Heart left ventricle (tissue), 16 donors: ENCODE results near the gene ALG13. TPM values are rescaled to one million over a fixed set of nuclear protein-coding genes. Genes with fewer than 3 reads are reported as not detected.

Experiments
- ATAC-seq, 4 donors: fragments of 200-7000 bp; cut with Tn5 transposase; one replicate each; pipeline ENCODE4 v1.9.1; 2020 to 2022; ENCODE audit warnings: moderate library complexity in 4 of 4, mild to moderate bottlenecking in 3 of 4, moderate number of reproducible peaks in 1 of 4
- DNase-seq, 5 donors: peaks; one replicate each; pipeline ENCODE4 v3.0.0-alpha.2; 2020
- H3K27ac ChIP-seq, 12 donors: fragments of 200-600 bp; sonication (generic) in 4 of 12; one replicate each; pipeline versions ENCODE4 v1.5.0 to v1.8.0; 2016 to 2022; ENCODE audit warnings: mild to moderate bottlenecking in 2 of 12
- H3K27me3 ChIP-seq, 9 donors: fragments of 200-600 bp; sonication (generic) in 2 of 9; one replicate each; pipeline versions ENCODE4 v1.5.1 to v1.8.0; 2016 to 2022; ENCODE audit warnings: mild to moderate bottlenecking in 3 of 9
- H3K36me3 ChIP-seq, 9 donors: fragments of 200-600 bp; sonication (generic) in 2 of 9; one replicate each; pipeline versions ENCODE4 v1.5.0 to v1.8.0; 2018 to 2022; ENCODE audit warnings: mild to moderate bottlenecking in 2 of 9
- H3K4me1 ChIP-seq, 12 donors: fragments of 200-600 bp; sonication (generic) in 4 of 12; one replicate each; pipeline versions ENCODE4 v1.5.0 to v1.8.0; 2016 to 2022; ENCODE audit warnings: mild to moderate bottlenecking in 3 of 12
- H3K4me3 ChIP-seq, 12 donors: fragments of 200-600 bp; sonication (generic) in 4 of 12; one replicate each; pipeline versions ENCODE4 v1.5.0 to v1.8.0; 2017 to 2022; ENCODE audit warnings: mild to moderate bottlenecking in 9 of 12, moderate library complexity in 4 of 12
- H3K9me3 ChIP-seq, 12 donors: fragments of 200-600 bp; sonication (generic) in 4 of 12; one replicate each; pipeline versions ENCODE4 v1.5.0 to v1.8.0; 2016 to 2022; ENCODE audit warnings: mild to moderate bottlenecking in 1 of 12
- CTCF ChIP-seq, 12 donors: fragments of 200-600 bp; sonication (generic) in 4 of 12; IDR thresholded peaks; one replicate each; pipeline versions ENCODE4 v1.5.0 to v1.8.0; 2018 to 2022; ENCODE audit warnings: antibody characterized with exemption in 12 of 12, mild to moderate bottlenecking in 5 of 12
- POLR2A ChIP-seq, 2 donors: fragments of 450-650 bp; IDR thresholded peaks; one replicate each; pipeline ENCODE4 v1.6.1; 2017; ENCODE audit warnings: antibody characterized with exemption in 2 of 2, mild to moderate bottlenecking in 2 of 2, moderate library complexity in 2 of 2
- WGBS, 4 donors: extraction: QIAGEN DNeasy Blood & Tissue Kit in 2 of 4; methylation state at CpG; one replicate each; pipeline versions ENCODE4 v1.1.5 to v1.1.7; 2013 to 2018; 5-methylcytosine and 5-hydroxymethylcytosine counted together
- intact Hi-C, 10 donors: fragments of 100-400 bp; cut with DNase I; formaldehyde crosslinking; loops; one replicate each; pipeline versions ENCODE4 v1.11.1 to v1.14.2; 2022
- polyA plus RNA-seq, 2 donors: library from polyadenylated mRNA; stranded (reverse); fragments of 200-250 nt; gene quantifications; one replicate each; pipeline ENCODE4 v1.2.3, GENCODE V29; 2013
- total RNA-seq, 9 donors: library from RNA; depleted of rRNA in 2 of 9; stranded (reverse); fragments of >200 nt in 2 of 9; fragmentation: NEBNext Ultra II Directional in 3 of 9; extraction: Animal tissue kit (Norgen Biotek cat#: 25700) in 3 of 9; gene quantifications; one replicate each; pipeline versions ENCODE4 v1.1.0 to v1.2.4, GENCODE V29; 2016 to 2023
- donor health status: ischemic (EF 13 %, LVEDD 7.1; RV severe dilation, severe dysfunction).
- donor health status: healthy with polysubstance abuse.
- donor health status: DM: no; HTN: yes; CAD: no.
- donor health status: DM: no; HTN: no; CAD: no.
- donor health status: ischemic (EF 25% LVEDD 6.9; RV normal size, moderate dysfunction).
- donor health status: ischemic (EF 25% LVEDD 5.7; RV mildly dilated, moderate dysfunction).
- donor health status: healthy.
- donor health status: DM: yes; HTN: yes; CAD: no.
- donor health status: ischemic (EF 35%, LVEDD 5.7; RV mildly dilated, moderate dysfunction).
- donor health status: nonischemic (EF 11% LVEDD 7.7; RV severe dilation, severe dysfunction).
- donor health status: DM: yes; HTN: yes; CAD: no.
- donor health status: PGD.
- donor health status: ischemic (EF 29% LVEDD 5.4; RV normal size, mild dysfunction).
- donor health status: nonischemic (EF 23%, LVEDD 6.1; RV moderate dilation, normal function).

ALG13 gene
- total and polyA plus RNA-seq, 11 donors, result 11.7 to 39.7 (median 25.2) TPM

DNA sequence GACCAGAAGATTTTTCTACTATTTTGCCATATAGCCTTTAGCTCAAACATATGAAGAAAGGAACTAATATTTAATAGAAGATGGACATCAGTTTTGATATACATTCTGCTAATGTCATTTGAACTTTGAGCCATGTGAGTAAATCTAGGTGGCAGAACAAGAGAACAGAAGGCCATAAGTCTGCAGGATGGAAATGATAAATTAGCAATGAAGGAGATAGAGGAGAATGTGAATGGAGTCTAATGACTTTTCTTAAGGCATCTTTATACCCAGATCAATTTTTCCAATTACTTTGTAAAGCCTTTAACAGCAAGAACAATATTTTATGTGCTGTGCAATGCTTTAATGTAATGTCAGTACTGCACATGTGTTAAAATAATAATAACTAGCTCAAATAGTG lies 30.1 kb upstream of the ALG13 start:
- Histone ChIP-seq H3K27ac (no peak overlapping the region), H3K36me3 (no peaks in the 10 kb centered on the region), H3K27me3 (peaks cover 0 to 33% (median 0%) of the 10 kb centered on the region in 9 donors), H3K4me1 (no peaks in the 10 kb centered on the region), H3K9me3 (peaks cover 0 to 7% (median 0%) of the 10 kb centered on the region in 12 donors), H3K4me3 (no peak overlapping the region)
- no peak for ATAC-seq
- intact Hi-C loops, result no loop called here
- no peak for TF ChIP-seq CTCF (IDR thresholded peaks at IDR 0.05)
- TF ChIP-seq POLR2A (IDR thresholded peaks at IDR 0.05), result no peak
- DNase-seq, result no peak

- 36 to 45% (median 39%) methylated on average over 3 of the region's 3 CpGs for WGBS, 4 donors
Observed at GRCh38 chrX:111652719-111653118, 28.3 kb upstream of the ALG13 start.

DNA sequence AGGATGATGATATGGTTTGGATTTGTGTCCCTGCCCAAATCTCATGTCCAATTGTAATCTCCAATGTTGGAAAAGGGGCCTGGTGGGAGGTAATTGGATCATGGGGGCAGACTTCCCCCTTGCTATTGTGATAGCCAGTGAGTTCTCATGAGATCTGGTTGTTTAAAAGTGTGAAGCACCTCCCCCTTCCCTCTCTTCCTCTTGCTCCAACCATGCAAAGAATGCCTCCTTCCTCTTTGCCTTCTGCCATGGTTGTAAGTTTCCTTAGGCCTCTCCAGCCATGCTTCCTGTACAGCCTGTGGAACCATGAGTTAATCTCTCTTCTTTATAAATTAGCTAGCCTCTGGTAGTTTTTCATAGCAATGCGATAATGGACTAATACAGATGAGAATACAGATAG lies 19.7 kb upstream of the ALG13 start:
- Histone ChIP-seq H3K27ac (no peak overlapping the region), H3K9me3 (no peaks in the 10 kb centered on the region), H3K4me1 (no peaks in the 10 kb centered on the region), H3K36me3 (no peaks in the 10 kb centered on the region), H3K4me3 (no peak overlapping the region), H3K27me3 (peaks cover 0 to 17% (median 0%) of the 10 kb centered on the region in 9 donors)
- no peak for ATAC-seq
- intact Hi-C loops, result no loop called here
- DNase-seq, result no peak
- TF ChIP-seq CTCF (IDR thresholded peaks at IDR 0.05), result no peak
- TF ChIP-seq POLR2A (IDR thresholded peaks at IDR 0.05), result no peak
- WGBS, 4 donors, result 77 to 96% (median 91%) methylated on average over 1 of the region's 1 CpG

More at GRCh38 chrX:111652719-111653118, 28.3 kb upstream of the ALG13 start:
- H3K9me3 ChIP-seq, result peaks cover 0 to 7% (median 0%) of the 10 kb centered on the region in 12 donors
- H3K27ac ChIP-seq, result no peak overlapping the region
- H3K36me3 ChIP-seq, result no peaks in the 10 kb centered on the region
- no peak for TF ChIP-seq CTCF (IDR thresholded peaks at IDR 0.05)
- no peak for TF ChIP-seq POLR2A (IDR thresholded peaks at IDR 0.05)
- intact Hi-C loops, result no loop called here
- H3K27me3 ChIP-seq, result peaks cover 0 to 46% (median 0%) of the 10 kb centered on the region in 9 donors
- DNase-seq, result no peak
- ATAC-seq, result no peak
- no peak overlapping the region for H3K4me3 ChIP-seq
- H3K4me1 ChIP-seq, result no peaks in the 10 kb centered on the region

GRCh38 chrX:111662292-111662691 lies 18.7 kb upstream of the ALG13 start:
- WGBS, 4 donors, result 54 to 81% (median 65%) methylated on average over 3 of the region's 3 CpGs
- intact Hi-C loops, result no loop called here
- TF ChIP-seq CTCF (IDR thresholded peaks at IDR 0.05) (no peak), POLR2A (IDR thresholded peaks at IDR 0.05) (no peak)
- no peak overlapping the region for H3K4me3 ChIP-seq
- H3K36me3 ChIP-seq, result no peaks in the 10 kb centered on the region
- H3K27ac ChIP-seq, result no peak overlapping the region
- H3K27me3 ChIP-seq, result peaks cover 0 to 12% (median 0%) of the 10 kb centered on the region in 9 donors
- ATAC-seq (no peak), DNase-seq (no peak)
- H3K9me3 ChIP-seq, result no peaks in the 10 kb centered on the region
- no peaks in the 10 kb centered on the region for H3K4me1 ChIP-seq
